Stimulated activated CD8-positive, alpha-beta memory T cell treated with anti-CD3 and anti-CD28 coated beads, Interleukin-2, amount 100 ng/mL, for 1 hour (primary cell): ENCODE measurements around the gene HECTD4.
"Not testable (repeated sequence)": the region's sequence is repeated elsewhere in the genome, so short reads cannot be mapped to it uniquely, and the experiment has no call there.

Experiments
- DNase-seq, 2 donors: peaks; one replicate each; pipeline ENCODE4 v3.0.0-alpha.2; 2020; ENCODE audit warnings: low read depth in 2 of 2

HECTD4 gene

DNA sequence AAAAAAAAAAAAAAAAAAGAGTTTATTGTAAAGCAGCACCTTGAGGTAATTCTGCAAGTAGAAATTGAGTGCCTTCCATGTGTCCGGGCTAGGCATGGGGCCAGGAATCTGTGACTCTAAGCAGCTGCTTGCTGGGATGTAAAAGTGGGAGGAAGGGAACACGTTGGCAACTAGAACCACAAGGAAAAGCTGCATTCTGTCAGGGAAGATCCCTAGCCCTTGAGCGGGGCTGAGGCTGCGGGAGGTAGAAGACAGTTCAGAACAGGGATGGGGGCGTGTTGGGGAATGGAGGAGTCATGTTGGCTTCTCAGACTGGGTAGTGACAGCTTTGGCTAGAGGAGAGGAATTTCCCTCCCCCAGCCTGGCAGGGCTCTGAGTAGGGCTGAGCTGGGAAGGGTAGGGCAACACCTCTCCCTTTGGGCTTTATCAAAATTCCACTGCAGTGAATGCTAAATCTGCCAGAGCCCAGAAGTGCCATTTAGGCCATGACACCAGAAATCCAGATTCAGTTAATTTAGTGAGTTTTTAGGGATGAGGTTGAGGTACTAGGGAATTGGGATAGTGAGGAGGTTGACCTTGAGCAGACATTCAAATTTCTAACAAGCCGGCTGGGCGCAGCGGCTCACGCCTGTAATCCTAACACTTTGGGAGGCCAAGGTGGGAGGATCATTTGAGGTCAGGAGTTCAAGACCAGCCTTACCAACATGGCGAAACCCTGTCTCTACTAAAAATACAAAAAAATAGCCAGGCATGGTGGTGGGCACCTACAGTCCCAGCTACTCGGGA lies 260.3 kb downstream of the HECTD4 start:
- no peak for DNase-seq

DNA sequence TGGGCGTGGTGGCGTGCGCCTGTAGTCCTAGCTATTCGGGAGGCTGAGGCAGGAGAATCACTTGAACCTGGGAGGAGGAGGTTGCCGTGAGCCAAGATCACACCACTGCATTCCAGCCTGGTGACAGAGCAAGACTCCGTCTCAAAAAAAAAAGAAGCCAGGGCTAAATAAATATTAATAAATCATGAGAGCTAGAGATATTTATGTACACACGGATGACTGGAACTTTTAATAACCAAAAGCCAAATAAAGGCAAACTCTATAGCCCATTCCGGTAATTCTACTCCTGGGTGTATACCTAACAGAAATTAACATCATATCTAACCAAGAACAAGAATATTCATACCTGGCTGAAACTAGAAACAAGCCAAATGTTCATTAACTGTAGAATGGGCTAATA lies 264.5 kb downstream of the HECTD4 start:
- DNase-seq, result no peak

GRCh38 chr12:112116232-112117060 lies 265.8 kb downstream of the HECTD4 start:
- DNase-seq, result no peak

- DNase-seq, result no peak
Measured at GRCh38 chr12:112115259-112116045, 266.8 kb downstream of the HECTD4 start.

DNA sequence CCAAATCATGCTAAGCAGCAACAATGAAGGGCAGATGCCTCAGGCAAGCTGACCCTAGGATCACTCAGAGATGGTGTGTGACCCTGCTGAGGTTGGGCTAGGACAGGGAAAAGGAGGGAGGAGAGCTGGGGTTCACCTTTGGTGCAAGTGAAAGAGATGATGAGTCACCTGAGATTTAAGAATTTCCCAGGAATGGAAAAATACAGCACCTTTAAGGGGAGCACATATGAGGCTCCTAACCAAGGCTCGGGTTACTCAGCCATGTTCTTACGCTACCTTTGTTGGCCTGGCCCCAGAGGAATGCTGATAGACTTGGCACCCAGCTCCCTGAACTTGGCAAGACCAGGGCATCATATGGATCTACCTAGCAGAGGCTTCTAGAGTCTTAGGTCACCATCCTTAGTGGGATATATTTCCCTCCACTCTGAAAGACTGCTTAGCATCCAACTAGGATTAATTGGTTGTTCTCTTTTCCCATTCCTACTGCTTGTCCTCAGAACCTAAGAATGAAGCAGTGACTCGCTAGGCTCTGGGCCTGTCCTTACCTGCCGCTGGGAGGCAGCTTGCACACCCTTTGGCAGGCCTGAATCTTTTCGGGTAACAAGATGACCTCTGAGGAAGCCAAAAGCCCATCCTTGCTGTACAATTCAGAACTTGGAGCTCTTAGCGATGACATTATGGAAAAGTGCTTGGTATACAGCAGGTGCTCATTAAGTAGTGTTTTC lies 269.7 kb downstream of the HECTD4 start:
- no peak for DNase-seq

DNA sequence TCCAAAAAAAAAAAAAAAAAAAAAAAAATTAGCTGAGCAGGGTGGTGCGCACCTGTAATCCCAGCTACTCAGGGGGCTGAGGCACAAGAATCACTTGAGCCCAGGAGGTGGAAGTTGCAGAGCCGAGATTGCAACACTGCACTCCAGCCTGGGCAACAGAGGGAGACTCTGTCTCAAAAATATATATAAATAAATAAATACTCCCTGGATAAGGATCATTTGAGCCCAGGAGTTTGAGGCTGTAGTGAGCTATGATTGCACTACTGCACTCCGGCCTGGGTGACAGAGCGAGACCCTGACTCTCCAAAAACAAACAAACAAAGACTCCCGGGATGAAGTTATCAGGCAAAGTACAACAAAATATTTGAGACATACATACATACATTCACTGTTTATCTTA lies 270.3 kb downstream of the HECTD4 start:
- no peak for DNase-seq

DNA sequence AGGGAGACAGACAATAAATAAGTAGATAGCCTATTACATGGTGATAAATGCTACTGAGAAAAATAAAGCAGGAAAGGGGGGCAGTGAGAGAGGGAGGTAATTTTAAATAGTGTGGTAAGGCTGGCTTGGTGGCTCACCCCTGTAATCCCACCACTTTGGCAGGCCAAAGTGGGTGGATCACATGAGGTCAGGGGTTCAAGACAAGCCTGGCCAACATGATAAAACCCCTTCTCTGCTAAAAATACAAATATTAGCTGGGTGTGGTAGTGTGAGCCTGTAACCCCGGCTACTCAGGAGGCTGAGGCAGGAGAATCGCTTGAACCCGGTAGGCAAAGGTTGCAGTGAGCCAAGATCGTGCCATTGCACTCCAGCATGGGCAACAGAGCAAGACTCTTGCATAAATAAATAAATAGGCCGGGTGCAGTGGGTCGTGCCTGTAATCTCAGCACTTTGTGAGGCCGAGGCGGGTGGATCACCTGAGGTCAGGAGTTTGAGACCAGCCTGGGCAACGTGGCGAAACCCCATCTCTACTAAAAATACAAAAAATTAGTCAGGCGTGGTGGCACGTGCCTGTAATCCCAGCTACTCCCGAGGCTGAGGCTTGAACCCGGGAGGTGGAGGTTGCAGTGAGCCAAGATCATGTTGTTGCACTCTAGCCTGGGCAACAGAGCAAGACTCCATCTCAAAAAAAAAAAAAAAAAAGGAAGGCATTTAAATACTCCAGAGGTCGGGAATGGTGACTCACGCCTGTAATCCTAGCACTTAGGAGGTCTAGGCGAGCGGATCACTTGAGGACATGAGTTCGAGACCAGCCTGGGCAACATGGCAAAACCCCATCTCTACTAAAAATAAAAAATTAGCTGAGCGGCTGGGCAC lies 271.2 kb downstream of the HECTD4 start:
- DNase-seq, result not testable (repeated sequence)
